Measurements from ENCODE around the gene TRPM3.

TRPM3 gene

GRCh38 chr9:70569791-70570190, 551.6 kb downstream of the TRPM3 start:
- DNase-seq: no peak

GRCh38 chr9:70569070-70569772, 552.2 kb downstream of the TRPM3 start:
- no peak for DNase-seq

- no peak for DNase-seq
Measured at GRCh38 chr9:70567511-70567910, 553.9 kb downstream of the TRPM3 start.

GRCh38 chr9:70566751-70567150, 554.7 kb downstream of the TRPM3 start:
- DNase-seq: no peak

- DNase-seq: no peak
Measured at GRCh38 chr9:70566066-70566465, 555.4 kb downstream of the TRPM3 start.

GRCh38 chr9:70564468-70565335, 556.7 kb downstream of the TRPM3 start:
- DNase-seq: no peak

- no peak for DNase-seq
Measured at GRCh38 chr9:70563431-70564204, 557.8 kb downstream of the TRPM3 start.

GRCh38 chr9:70563010-70563409, 558.4 kb downstream of the TRPM3 start:
- no peak for DNase-seq

GRCh38 chr9:70561786-70562395, 559.5 kb downstream of the TRPM3 start:
- no peak for DNase-seq

GRCh38 chr9:70561111-70561510, 560.3 kb downstream of the TRPM3 start:
- no peak for DNase-seq

- DNase-seq: no peak
Measured at GRCh38 chr9:70559102-70559501, 562.3 kb downstream of the TRPM3 start.

GRCh38 chr9:70557661-70558369, 563.6 kb downstream of the TRPM3 start:
- DNase-seq: no peak

- DNase-seq: no peak
Measured at GRCh38 chr9:70556771-70557170, 564.6 kb downstream of the TRPM3 start.

GRCh38 chr9:70554881-70555280, 566.5 kb downstream of the TRPM3 start:
- DNase-seq: no peak

GRCh38 chr9:70553707-70554673, 567.4 kb downstream of the TRPM3 start:
- DNase-seq: no peak

- DNase-seq: no peak
Measured at GRCh38 chr9:70552561-70552960, 568.9 kb downstream of the TRPM3 start.

GRCh38 chr9:70551801-70552200, 569.6 kb downstream of the TRPM3 start:
- no peak for DNase-seq

GRCh38 chr9:70551396-70551795, 570.0 kb downstream of the TRPM3 start:
- DNase-seq: no peak

- no peak for DNase-seq
Measured at GRCh38 chr9:70549926-70550325, 571.5 kb downstream of the TRPM3 start.

- no peak for DNase-seq
Measured at GRCh38 chr9:70542311-70542931, 579.0 kb downstream of the TRPM3 start.

GRCh38 chr9:70540016-70540415, 581.4 kb downstream of the TRPM3 start:
- no peak for DNase-seq

Measured in DMS153 (cell line).